GM10266 (cell line): Measurements from ENCODE around the gene HOXC9.

ENCODE experiments used
- DNase-seq: peaks from one replicate; pipeline ENCODE4 v3.0.0; 2012; ENCODE audit errors: extremely low spot score
- TF ChIP-seq, protein P1 (sequence below): IDR thresholded peaks from 2 replicates; pipeline ENCODE4 v1.5.1; 2012; ENCODE audit warnings: mild to moderate bottlenecking, low read depth; ENCODE audit not compliant: control insufficient read depth, insufficient read depth; ENCODE audit errors: missing control alignments

HOXC9 gene

DNA sequence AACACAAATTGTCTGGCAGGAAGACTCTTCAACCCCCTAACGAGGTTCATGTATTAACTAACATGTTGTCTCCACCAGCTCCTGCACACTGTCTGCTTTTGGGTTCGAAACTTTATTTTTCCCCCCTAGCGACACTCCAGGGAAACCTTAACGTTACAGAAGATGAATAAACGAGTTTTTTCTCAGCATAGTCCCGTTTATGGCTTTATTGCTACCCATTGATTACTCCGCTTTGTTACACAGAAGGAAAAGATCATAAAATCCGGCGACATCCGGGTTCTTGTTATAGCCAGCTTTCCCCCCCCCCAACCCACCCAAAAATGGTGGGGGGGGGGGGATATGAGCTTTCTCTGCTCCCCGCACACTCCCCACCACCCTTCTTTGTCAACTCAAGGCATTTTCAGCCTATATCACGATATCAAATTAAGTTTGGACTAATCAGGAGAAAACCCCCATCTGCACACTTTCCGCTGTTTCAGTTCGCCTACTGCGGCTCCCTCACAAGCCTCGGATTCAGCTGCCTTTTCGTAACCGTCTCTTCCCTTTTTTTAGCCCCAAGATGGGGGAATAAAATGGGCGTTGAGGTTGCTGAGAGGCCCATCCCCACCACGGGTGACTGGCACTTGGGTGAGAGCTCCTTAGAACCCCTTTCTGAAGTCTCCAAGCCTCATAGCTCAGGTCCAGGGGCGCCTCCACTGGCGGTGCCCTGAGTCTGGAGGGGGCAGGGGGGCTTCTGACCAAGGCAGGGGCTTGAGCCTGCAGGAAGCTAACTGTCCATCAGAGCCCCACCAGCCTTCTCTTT is 26.9 kb downstream of the HOXC9 start:
- TF ChIP-seq, protein P1, sequence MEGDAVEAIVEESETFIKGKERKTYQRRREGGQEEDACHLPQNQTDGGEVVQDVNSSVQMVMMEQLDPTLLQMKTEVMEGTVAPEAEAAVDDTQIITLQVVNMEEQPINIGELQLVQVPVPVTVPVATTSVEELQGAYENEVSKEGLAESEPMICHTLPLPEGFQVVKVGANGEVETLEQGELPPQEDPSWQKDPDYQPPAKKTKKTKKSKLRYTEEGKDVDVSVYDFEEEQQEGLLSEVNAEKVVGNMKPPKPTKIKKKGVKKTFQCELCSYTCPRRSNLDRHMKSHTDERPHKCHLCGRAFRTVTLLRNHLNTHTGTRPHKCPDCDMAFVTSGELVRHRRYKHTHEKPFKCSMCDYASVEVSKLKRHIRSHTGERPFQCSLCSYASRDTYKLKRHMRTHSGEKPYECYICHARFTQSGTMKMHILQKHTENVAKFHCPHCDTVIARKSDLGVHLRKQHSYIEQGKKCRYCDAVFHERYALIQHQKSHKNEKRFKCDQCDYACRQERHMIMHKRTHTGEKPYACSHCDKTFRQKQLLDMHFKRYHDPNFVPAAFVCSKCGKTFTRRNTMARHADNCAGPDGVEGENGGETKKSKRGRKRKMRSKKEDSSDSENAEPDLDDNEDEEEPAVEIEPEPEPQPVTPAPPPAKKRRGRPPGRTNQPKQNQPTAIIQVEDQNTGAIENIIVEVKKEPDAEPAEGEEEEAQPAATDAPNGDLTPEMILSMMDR, result no peak
- DNase-seq, result no peak

DNA sequence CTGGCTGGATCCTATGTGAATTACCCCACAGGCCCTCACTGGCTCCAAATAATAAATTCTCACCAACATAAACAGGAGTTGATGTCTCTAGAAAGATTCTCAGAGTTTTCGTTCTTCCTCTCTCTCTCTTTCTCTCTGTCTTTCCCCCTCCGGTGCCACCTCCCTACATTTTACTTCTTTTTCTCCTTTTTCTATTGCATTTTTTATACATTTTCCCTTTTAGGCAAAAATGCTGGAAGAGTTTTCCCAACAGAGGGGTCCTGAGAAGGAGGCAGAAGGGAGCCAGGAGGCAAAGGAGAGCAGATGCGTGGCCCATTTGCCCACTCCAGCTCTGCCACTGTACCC is 27.5 kb downstream of the HOXC9 start:
- TF ChIP-seq, protein P1, result no peak
- no peak for DNase-seq

DNA sequence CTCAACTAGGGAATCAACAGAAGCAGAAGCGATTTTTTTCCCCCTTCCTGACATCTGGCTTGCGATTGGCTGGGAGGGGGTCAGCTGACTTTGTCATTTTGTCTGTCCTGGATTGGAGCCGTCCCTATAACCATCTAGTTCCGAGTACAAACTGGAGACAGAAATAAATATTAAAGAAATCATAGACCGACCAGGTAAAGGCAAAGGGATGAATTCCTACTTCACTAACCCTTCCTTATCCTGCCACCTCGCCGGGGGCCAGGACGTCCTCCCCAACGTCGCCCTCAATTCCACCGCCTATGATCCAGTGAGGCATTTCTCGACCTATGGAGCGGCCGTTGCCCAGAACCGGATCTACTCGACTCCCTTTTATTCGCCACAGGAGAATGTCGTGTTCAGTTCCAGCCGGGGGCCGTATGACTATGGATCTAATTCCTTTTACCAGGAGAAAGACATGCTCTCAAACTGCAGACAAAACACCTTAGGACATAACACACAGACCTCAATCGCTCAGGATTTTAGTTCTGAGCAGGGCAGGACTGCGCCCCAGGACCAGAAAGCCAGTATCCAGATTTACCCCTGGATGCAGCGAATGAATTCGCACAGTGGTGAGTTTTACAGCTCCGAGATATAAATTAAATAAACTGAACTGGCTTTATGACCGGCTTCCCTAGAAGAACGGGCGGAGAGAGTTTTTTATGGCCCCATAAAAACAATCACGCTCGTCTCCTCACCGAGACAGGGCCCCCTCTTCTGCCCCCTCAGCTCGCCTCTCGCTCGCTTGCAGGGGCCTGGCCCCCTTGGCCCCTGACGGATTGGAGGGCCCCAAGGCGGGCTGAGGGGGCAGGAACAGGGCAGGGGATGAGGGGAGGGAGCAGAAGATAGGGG is 28.6 kb downstream of the HOXC9 start, which contains the start of gene HOXC6:
Gene HOXC6 (plus strand): TSS at position 127 of the 888 bp plus-strand sequence. CDS start 82 bp downstream, at position 209.
- no peak for DNase-seq
- TF ChIP-seq, protein P1, result no peak

DNA sequence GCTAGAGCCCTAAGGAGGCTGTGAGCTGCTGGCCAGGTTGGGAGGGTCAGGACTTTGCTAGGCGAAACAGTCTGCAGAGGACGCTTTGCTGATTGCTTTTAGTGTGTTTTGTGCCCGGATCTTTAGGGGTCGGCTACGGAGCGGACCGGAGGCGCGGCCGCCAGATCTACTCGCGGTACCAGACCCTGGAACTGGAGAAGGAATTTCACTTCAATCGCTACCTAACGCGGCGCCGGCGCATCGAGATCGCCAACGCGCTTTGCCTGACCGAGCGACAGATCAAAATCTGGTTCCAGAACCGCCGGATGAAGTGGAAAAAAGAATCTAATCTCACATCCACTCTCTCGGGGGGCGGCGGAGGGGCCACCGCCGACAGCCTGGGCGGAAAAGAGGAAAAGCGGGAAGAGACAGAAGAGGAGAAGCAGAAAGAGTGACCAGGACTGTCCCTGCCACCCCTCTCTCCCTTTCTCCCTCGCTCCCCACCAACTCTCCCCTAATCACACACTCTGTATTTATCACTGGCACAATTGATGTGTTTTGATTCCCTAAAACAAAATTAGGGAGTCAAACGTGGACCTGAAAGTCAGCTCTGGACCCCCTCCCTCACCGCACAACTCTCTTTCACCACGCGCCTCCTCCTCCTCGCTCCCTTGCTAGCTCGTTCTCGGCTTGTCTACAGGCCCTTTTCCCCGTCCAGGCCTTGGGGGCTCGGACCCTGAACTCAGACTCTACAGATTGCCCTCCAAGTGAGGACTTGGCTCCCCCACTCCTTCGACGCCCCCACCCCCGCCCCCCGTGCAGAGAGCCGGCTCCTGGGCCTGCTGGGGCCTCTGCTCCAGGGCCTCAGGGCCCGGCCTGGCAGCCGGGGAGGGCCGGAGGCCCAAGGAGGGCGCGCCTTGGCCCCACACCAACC is 29.8 kb downstream of the HOXC9 start:
- TF ChIP-seq, protein P1, result no peak
- no peak for DNase-seq

DNA sequence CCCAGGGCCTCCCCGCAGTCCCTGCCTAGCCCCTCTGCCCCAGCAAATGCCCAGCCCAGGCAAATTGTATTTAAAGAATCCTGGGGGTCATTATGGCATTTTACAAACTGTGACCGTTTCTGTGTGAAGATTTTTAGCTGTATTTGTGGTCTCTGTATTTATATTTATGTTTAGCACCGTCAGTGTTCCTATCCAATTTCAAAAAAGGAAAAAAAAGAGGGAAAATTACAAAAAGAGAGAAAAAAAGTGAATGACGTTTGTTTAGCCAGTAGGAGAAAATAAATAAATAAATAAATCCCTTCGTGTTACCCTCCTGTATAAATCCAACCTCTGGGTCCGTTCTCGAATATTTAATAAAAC is 30.5 kb downstream of the HOXC9 start:
- TF ChIP-seq, protein P1, result no peak
- no peak for DNase-seq

DNA sequence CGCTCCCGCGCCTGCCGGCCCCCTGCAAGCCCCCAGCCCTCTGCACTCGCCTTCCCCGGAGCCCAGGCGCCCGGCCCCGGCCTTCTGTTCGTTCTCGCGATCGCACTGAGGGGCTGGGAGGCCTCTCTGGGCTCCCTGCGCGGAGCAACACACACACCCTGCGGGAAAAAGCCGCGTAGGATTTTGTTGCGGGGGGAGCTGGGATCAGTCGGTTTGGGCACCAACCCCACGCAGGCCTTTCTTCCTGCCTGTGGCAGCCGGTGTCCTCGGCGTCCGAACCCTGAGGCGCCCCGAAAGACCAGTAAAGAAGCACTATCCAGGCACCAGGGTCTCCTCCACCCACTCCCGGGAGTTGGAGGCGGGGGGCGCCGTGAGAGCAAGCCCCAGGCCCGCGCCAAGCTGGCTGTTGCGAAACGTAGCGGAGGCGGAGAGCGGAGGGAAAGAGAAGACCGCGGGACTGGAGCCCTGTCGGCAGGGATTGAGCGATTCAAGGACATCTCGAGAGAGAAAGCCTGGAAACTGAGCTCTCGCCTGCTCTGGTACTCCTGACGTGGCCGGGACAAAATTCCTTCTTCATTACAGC is 31.0 kb downstream of the HOXC9 start:
- TF ChIP-seq, protein P1, result no peak
- no peak for DNase-seq
